ENCODE measurements around the gene SERINC5.

DNA sequence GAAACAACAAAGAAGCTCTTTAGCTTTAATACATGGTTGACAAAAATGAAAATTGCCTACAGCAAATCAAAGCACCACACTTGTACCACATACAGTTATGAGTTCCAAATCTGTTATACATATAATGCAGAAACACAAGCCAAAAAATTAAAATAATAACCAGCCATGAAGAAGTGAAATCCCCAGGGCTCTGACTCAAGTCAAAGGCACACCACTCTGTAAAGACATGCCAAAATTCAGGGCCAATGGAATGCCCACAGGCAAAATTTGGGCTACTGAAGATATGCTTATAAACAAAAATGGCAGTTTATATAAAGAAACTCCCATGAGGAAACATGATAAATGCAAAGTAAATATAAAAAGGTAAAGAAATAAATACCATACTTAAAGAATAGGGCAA lies 191.7 kb downstream of the SERINC5 start:
- TF ChIP-seq, protein P1, sequence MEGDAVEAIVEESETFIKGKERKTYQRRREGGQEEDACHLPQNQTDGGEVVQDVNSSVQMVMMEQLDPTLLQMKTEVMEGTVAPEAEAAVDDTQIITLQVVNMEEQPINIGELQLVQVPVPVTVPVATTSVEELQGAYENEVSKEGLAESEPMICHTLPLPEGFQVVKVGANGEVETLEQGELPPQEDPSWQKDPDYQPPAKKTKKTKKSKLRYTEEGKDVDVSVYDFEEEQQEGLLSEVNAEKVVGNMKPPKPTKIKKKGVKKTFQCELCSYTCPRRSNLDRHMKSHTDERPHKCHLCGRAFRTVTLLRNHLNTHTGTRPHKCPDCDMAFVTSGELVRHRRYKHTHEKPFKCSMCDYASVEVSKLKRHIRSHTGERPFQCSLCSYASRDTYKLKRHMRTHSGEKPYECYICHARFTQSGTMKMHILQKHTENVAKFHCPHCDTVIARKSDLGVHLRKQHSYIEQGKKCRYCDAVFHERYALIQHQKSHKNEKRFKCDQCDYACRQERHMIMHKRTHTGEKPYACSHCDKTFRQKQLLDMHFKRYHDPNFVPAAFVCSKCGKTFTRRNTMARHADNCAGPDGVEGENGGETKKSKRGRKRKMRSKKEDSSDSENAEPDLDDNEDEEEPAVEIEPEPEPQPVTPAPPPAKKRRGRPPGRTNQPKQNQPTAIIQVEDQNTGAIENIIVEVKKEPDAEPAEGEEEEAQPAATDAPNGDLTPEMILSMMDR (IDR thresholded peaks at IDR 0.05; ENCODE audit: low read depth, low read length), result no peak
- no peak for TF ChIP-seq POLR2A (IDR thresholded peaks at IDR 0.05; ENCODE audit: extremely low read depth, insufficient read length)
- TF ChIP-seq MYC (IDR thresholded peaks at IDR 0.05; ENCODE audit: low read depth, low read length), result no peak
- TF ChIP-seq MAX (IDR thresholded peaks at IDR 0.05; ENCODE audit: low read depth, low read length), result no peak

All from NB4 (cell line).